Osteocyte (in vitro differentiated cells): Measurements from ENCODE around the gene ROS1. TPM values are rescaled to one million over a fixed set of nuclear protein-coding genes. Genes with fewer than 3 reads are reported as not detected.

Experiments used
- DNase-seq: peaks from one replicate; pipeline ENCODE4 v3.0.0; 2021; ENCODE audit warnings: mixed read lengths; ENCODE audit not compliant: unreplicated experiment; ENCODE audit errors: extremely low spot score
- H3K27ac Mint-ChIP-seq: one replicate; pipeline ENCODE4 v1.8.0; 2021; ENCODE audit warnings: mild to moderate bottlenecking, mixed read lengths; ENCODE audit not compliant: unreplicated experiment
- H3K27me3 Mint-ChIP-seq: one replicate; pipeline ENCODE4 v1.8.0; 2021; ENCODE audit warnings: mixed read lengths; ENCODE audit not compliant: unreplicated experiment
- H3K36me3 Mint-ChIP-seq: one replicate; pipeline ENCODE4 v1.8.0; 2021; ENCODE audit warnings: mixed read lengths; ENCODE audit not compliant: unreplicated experiment
- H3K4me1 Mint-ChIP-seq: one replicate; pipeline ENCODE4 v1.8.0; 2021; ENCODE audit warnings: mixed read lengths; ENCODE audit not compliant: unreplicated experiment
- H3K4me3 Mint-ChIP-seq: one replicate; pipeline ENCODE4 v1.8.0; 2021; ENCODE audit warnings: mild to moderate bottlenecking, moderate library complexity, mixed read lengths; ENCODE audit not compliant: unreplicated experiment
- H3K9me3 Mint-ChIP-seq: one replicate; pipeline ENCODE4 v1.8.0; 2021; ENCODE audit warnings: mixed read lengths; ENCODE audit not compliant: unreplicated experiment
- total RNA-seq: library from RNA; stranded (reverse); gene quantifications from 2 replicates; pipeline ENCODE4 v1.2.1, GENCODE V29; 2021
- TF ChIP-seq, protein P1 (sequence below): fragments of 200-600 bp; sonication (generic); IDR thresholded peaks from 2 replicates; pipeline ENCODE4 v1.5.0; 2021; ENCODE audit warnings: antibody characterized with exemption, mild to moderate bottlenecking, moderate library complexity

Gene ROS1
- total RNA-seq, 1 donor from 2014 or later: not detected

- DNase-seq: no peak
- Mint-ChIP-seq H3K36me3 (no peaks in the 10 kb centered on the region), H3K4me1 (no peaks in the 10 kb centered on the region), H3K27ac (no peak overlapping the region), H3K4me3 (no peak overlapping the region), H3K9me3 (no peaks in the 10 kb centered on the region), H3K27me3 (peaks cover 55% of the 10 kb centered on the region)
- TF ChIP-seq, protein P1, sequence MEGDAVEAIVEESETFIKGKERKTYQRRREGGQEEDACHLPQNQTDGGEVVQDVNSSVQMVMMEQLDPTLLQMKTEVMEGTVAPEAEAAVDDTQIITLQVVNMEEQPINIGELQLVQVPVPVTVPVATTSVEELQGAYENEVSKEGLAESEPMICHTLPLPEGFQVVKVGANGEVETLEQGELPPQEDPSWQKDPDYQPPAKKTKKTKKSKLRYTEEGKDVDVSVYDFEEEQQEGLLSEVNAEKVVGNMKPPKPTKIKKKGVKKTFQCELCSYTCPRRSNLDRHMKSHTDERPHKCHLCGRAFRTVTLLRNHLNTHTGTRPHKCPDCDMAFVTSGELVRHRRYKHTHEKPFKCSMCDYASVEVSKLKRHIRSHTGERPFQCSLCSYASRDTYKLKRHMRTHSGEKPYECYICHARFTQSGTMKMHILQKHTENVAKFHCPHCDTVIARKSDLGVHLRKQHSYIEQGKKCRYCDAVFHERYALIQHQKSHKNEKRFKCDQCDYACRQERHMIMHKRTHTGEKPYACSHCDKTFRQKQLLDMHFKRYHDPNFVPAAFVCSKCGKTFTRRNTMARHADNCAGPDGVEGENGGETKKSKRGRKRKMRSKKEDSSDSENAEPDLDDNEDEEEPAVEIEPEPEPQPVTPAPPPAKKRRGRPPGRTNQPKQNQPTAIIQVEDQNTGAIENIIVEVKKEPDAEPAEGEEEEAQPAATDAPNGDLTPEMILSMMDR: peak; percentile 58
Measured at GRCh38 chr6:117346142-117346930, 79.4 kb downstream of the ROS1 start.

DNA sequence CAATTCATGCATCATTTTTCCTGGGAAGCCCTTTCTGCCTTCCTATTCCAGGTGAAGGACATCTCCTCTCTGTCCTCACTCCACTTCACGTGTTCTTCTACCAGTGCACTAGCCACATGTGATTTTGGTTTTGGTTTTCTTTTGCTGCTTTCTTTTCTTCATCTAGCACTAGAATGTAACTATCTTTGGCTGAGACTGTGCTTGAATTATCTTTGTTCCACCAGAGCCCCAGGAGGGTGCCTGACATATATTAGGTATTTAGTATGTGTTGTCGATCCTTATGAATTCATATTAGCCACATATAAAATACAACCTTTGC, 80.5 kb downstream of the ROS1 start:
- Mint-ChIP-seq H3K36me3 (no peaks in the 10 kb centered on the region), H3K4me3 (no peak overlapping the region), H3K9me3 (no peaks in the 10 kb centered on the region), H3K27ac (no peak overlapping the region), H3K27me3 (peaks cover 50% of the 10 kb centered on the region), H3K4me1 (no peaks in the 10 kb centered on the region)
- DNase-seq: no peak
- TF ChIP-seq, protein P1: no peak

DNA sequence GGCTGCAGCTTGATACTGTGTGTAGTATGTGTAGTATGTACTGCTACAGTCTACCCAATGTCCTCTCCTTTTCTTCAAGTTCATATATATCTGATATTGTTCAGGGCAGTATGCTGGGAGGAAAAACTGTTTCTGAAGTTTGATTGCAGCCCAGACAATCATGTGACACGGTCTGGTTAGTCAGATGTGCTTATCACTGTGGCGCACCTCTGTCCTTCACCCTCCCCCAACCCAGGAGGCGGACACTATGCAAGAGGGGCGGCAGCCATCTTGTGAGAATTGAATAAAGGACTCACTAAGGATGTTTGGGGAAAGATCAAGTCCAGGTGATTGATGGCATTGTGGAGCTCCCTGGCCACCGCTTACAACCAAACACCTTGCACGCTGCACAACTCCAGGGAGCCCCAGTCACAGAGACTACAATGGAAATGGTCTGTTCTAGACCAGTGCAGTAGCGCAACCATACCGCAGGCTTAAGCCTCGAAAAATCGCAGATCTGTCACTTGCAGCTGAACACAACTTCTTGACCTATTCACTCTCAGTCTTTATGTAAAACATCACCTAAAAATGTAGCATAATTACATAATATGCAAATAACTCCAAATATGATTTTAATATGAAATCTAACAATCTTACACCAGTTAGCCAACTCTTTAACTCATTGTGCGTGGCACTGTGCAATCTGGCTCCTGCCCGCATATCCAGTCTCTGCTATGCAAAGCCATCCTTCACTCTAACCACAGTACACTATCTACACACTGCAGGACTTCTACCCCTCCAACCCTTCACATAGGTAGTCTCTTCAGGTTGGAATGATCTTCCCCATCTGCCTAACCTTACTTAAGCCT, 81.1 kb downstream of the ROS1 start:
- H3K4me3 Mint-ChIP-seq: no peak overlapping the region
- no peaks in the 10 kb centered on the region for H3K9me3 Mint-ChIP-seq
- no peaks in the 10 kb centered on the region for H3K36me3 Mint-ChIP-seq
- peaks cover 52% of the 10 kb centered on the region for H3K27me3 Mint-ChIP-seq
- no peak for DNase-seq
- no peaks in the 10 kb centered on the region for H3K4me1 Mint-ChIP-seq
- TF ChIP-seq, protein P1: no peak
- H3K27ac Mint-ChIP-seq: no peak overlapping the region

DNA sequence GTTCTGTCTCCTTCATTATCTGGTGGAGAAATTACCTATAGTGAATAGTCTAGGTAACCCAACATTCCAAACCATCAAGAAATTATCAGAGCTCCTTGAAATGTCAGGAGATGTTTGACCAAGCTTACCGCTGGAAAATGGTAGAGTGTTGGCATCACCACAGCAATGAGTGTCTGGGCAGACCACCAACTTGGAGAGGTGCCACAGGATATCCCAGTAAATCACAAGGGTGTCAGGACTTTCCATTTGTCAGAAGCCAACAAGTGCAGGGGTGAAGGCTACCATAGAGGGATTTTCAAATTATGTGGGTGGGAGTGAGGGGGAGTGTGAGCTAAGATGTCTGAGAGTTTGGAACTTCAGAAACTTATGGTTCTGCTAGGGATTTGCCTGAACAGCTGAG, 87.2 kb downstream of the ROS1 start:
- Mint-ChIP-seq H3K36me3 (no peaks in the 10 kb centered on the region), H3K9me3 (no peaks in the 10 kb centered on the region), H3K4me1 (no peaks in the 10 kb centered on the region), H3K27me3 (peaks cover 32% of the 10 kb centered on the region), H3K4me3 (no peak overlapping the region), H3K27ac (no peak overlapping the region)
- TF ChIP-seq, protein P1: no peak
- DNase-seq: no peak

- no peak overlapping the region for H3K4me3 Mint-ChIP-seq
- DNase-seq: no peak
- H3K27me3 Mint-ChIP-seq: peaks cover 5% of the 10 kb centered on the region
- TF ChIP-seq, protein P1: no peak
- peaks cover 5% of the 10 kb centered on the region for H3K9me3 Mint-ChIP-seq
- H3K4me1 Mint-ChIP-seq: no peaks in the 10 kb centered on the region
- no peaks in the 10 kb centered on the region for H3K36me3 Mint-ChIP-seq
- no peak overlapping the region for H3K27ac Mint-ChIP-seq
Measured at GRCh38 chr6:117329926-117330325, 95.8 kb downstream of the ROS1 start.
